ENCODE data around the gene XRCC5.

Gene XRCC5

GRCh38 chr2:216210701-216211540, 101.8 kb downstream of the XRCC5 start:
- Histone ChIP-seq H3K9me3 (ENCODE audit: insufficient read depth, low read depth, low read length) (no peaks in the 10 kb centered on the region), H4K12ac (ENCODE audit: low read depth, low read length) (no peak overlapping the region), H3K27ac (ENCODE audit: low read depth, low read length) (no peak overlapping the region), H2BK120ac (ENCODE audit: insufficient read depth, low read length, poor library complexity) (no peak overlapping the region), H3K4me3 (ENCODE audit: low read depth, low read length) (no peak overlapping the region), H3K36me3 (ENCODE audit: control insufficient read depth in 1 of 2, insufficient read depth in 2 of 2, low read length in 2 of 2) (peaks cover 12 to 22% of the 10 kb centered on the region in 2 experiments), H2AFZ (ENCODE audit: insufficient read depth, low read length, poor library complexity) (no peak overlapping the region), H3K79me2 (ENCODE audit: control insufficient read depth, insufficient read depth, low read length, poor library complexity) (no peaks in the 10 kb centered on the region), H2BK12ac (ENCODE audit: low read length) (no peak overlapping the region), H3K9ac (ENCODE audit: low read length) (no peak overlapping the region), H3K4ac (ENCODE audit: low read depth, low read length) (no peak overlapping the region), H2BK5ac (ENCODE audit: low read depth, low read length, poor library complexity) (no peak overlapping the region), H2AK5ac (ENCODE audit: low read length) (no peak overlapping the region), H3K23ac (ENCODE audit: low read length) (no peak overlapping the region), H3K14ac (ENCODE audit: low read length) (no peak overlapping the region), H4K91ac (ENCODE audit: low read depth, low read length) (no peak overlapping the region), H3K4me1 (ENCODE audit: control insufficient read depth in 1 of 2, insufficient read depth in 2 of 2, low read length in 2 of 2) (peaks cover 5 to 7% of the 10 kb centered on the region in 2 experiments), H3K79me1 (ENCODE audit: low read length) (no peaks in the 10 kb centered on the region), H4K8ac (ENCODE audit: low read depth, low read length) (no peak overlapping the region), H3K27me3 (ENCODE audit: insufficient read depth, low read length) (no peaks in the 10 kb centered on the region), H3K18ac (ENCODE audit: low read length) (no peak overlapping the region), H3K4me2 (ENCODE audit: low read length) (no peak overlapping the region)
- WGBS (ENCODE audit: extremely low coverage, insufficient coverage, insufficient read length), result no CpG with 5 or more reads among the region's 3 CpGs
- peak; percentile 41 to 69 for DNase-seq

- no peak overlapping the region for H2BK12ac ChIP-seq (ENCODE audit: low read length)
- H2BK120ac ChIP-seq (ENCODE audit: insufficient read depth, low read length, poor library complexity), result no peak overlapping the region
- H2BK5ac ChIP-seq (ENCODE audit: low read depth, low read length, poor library complexity), result no peak overlapping the region
- H2AK5ac ChIP-seq (ENCODE audit: low read length), result no peak overlapping the region
- no peaks in the 10 kb centered on the region for H3K27me3 ChIP-seq (ENCODE audit: insufficient read depth, low read length)
- no peak overlapping the region for H3K27ac ChIP-seq (ENCODE audit: low read depth, low read length)
- H4K8ac ChIP-seq (ENCODE audit: low read depth, low read length), result no peak overlapping the region
- no peak overlapping the region for H3K4me2 ChIP-seq (ENCODE audit: low read length)
- H3K4me3 ChIP-seq (ENCODE audit: low read depth, low read length), result no peak overlapping the region
- H3K79me1 ChIP-seq (ENCODE audit: low read length), result no peaks in the 10 kb centered on the region
- no peak overlapping the region for H3K4ac ChIP-seq (ENCODE audit: low read depth, low read length)
- no peak overlapping the region for H4K91ac ChIP-seq (ENCODE audit: low read depth, low read length)
- peaks cover 10 to 14% of the 10 kb centered on the region in 2 experiments for H3K4me1 ChIP-seq (ENCODE audit: control insufficient read depth in 1 of 2, insufficient read depth in 2 of 2, low read length in 2 of 2)
- H3K36me3 ChIP-seq (ENCODE audit: control insufficient read depth in 1 of 2, insufficient read depth in 2 of 2, low read length in 2 of 2), result peaks cover 12 to 15% of the 10 kb centered on the region in 2 experiments
- DNase-seq, result no peak
- no peak overlapping the region for H3K23ac ChIP-seq (ENCODE audit: low read length)
- H3K9me3 ChIP-seq (ENCODE audit: insufficient read depth, low read depth, low read length), result no peaks in the 10 kb centered on the region
- no peak overlapping the region for H2AFZ ChIP-seq (ENCODE audit: insufficient read depth, low read length, poor library complexity)
- H3K18ac ChIP-seq (ENCODE audit: low read length), result no peak overlapping the region
- H3K79me2 ChIP-seq (ENCODE audit: control insufficient read depth, insufficient read depth, low read length, poor library complexity), result no peaks in the 10 kb centered on the region
- H4K12ac ChIP-seq (ENCODE audit: low read depth, low read length), result no peak overlapping the region
- H3K9ac ChIP-seq (ENCODE audit: low read length), result no peak overlapping the region
- no peak overlapping the region for H3K14ac ChIP-seq (ENCODE audit: low read length)
- no CpG with 5 or more reads among the region's 2 CpGs for WGBS (ENCODE audit: extremely low coverage, insufficient coverage, insufficient read length)
Observed at GRCh38 chr2:216211614-216212145, 102.5 kb downstream of the XRCC5 start.

- Histone ChIP-seq H3K23ac (ENCODE audit: low read length) (no peak overlapping the region), H2AFZ (ENCODE audit: insufficient read depth, low read length, poor library complexity) (no peak overlapping the region), H4K8ac (ENCODE audit: low read depth, low read length) (no peak overlapping the region), H3K27me3 (ENCODE audit: insufficient read depth, low read length) (no peaks in the 10 kb centered on the region), H2BK5ac (ENCODE audit: low read depth, low read length, poor library complexity) (no peak overlapping the region), H3K79me1 (ENCODE audit: low read length) (no peaks in the 10 kb centered on the region), H3K27ac (ENCODE audit: low read depth, low read length) (no peak overlapping the region), H3K14ac (ENCODE audit: low read length) (no peak overlapping the region), H3K36me3 (ENCODE audit: control insufficient read depth in 1 of 2, insufficient read depth in 2 of 2, low read length in 2 of 2) (peaks cover 0 to 4% of the 10 kb centered on the region in 2 experiments), H3K4ac (ENCODE audit: low read depth, low read length) (no peak overlapping the region), H3K4me2 (ENCODE audit: low read length) (no peak overlapping the region), H2BK120ac (ENCODE audit: insufficient read depth, low read length, poor library complexity) (no peak overlapping the region), H3K18ac (ENCODE audit: low read length) (no peak overlapping the region), H4K91ac (ENCODE audit: low read depth, low read length) (no peak overlapping the region), H2AK5ac (ENCODE audit: low read length) (no peak overlapping the region), H2BK12ac (ENCODE audit: low read length) (no peak overlapping the region), H3K4me3 (ENCODE audit: low read depth, low read length) (no peak overlapping the region), H3K9ac (ENCODE audit: low read length) (no peak overlapping the region), H4K12ac (ENCODE audit: low read depth, low read length) (no peak overlapping the region), H3K79me2 (ENCODE audit: control insufficient read depth, insufficient read depth, low read length, poor library complexity) (no peaks in the 10 kb centered on the region), H3K4me1 (ENCODE audit: control insufficient read depth in 1 of 2, insufficient read depth in 2 of 2, low read length in 2 of 2) (peaks cover 18 to 31% of the 10 kb centered on the region in 2 experiments), H3K9me3 (ENCODE audit: insufficient read depth, low read depth, low read length) (no peaks in the 10 kb centered on the region)
- no peak for DNase-seq
- no CpG with 5 or more reads among the region's 2 CpGs for WGBS (ENCODE audit: extremely low coverage, insufficient coverage, insufficient read length)
Observed at GRCh38 chr2:216214768-216215167, 105.6 kb downstream of the XRCC5 start.

GRCh38 chr2:216215658-216216390, 106.7 kb downstream of the XRCC5 start:
- H4K91ac ChIP-seq (ENCODE audit: low read depth, low read length), result peak overlapping the region; percentile 55
- peaks cover 0 to 4% of the 10 kb centered on the region in 2 experiments for H3K36me3 ChIP-seq (ENCODE audit: control insufficient read depth in 1 of 2, insufficient read depth in 2 of 2, low read length in 2 of 2)

More at GRCh38 chr2:216215658-216216390, 106.7 kb downstream of the XRCC5 start:
- H2AK5ac ChIP-seq (ENCODE audit: low read length), result peak overlapping the region; percentile 50
- H3K27me3 ChIP-seq (ENCODE audit: insufficient read depth, low read length), result no peaks in the 10 kb centered on the region
- H3K27ac ChIP-seq (ENCODE audit: low read depth, low read length), result peak overlapping the region; percentile 42
- H3K4me1 ChIP-seq (ENCODE audit: control insufficient read depth in 1 of 2, insufficient read depth in 2 of 2, low read length in 2 of 2), result peaks cover 15 to 28% of the 10 kb centered on the region in 2 experiments
- no peak overlapping the region for H3K4me3 ChIP-seq (ENCODE audit: low read depth, low read length)
- no peak overlapping the region for H4K12ac ChIP-seq (ENCODE audit: low read depth, low read length)
- H3K79me2 ChIP-seq (ENCODE audit: control insufficient read depth, insufficient read depth, low read length, poor library complexity), result no peaks in the 10 kb centered on the region
- H3K4ac ChIP-seq (ENCODE audit: low read depth, low read length), result no peak overlapping the region
- peak overlapping the region; percentile 70 for H2BK12ac ChIP-seq (ENCODE audit: low read length)
- H2BK5ac ChIP-seq (ENCODE audit: low read depth, low read length, poor library complexity), result no peak overlapping the region
- H3K23ac ChIP-seq (ENCODE audit: low read length), result no peak overlapping the region
- H3K79me1 ChIP-seq (ENCODE audit: low read length), result no peaks in the 10 kb centered on the region
- peak overlapping the region; percentile 58 for H2BK120ac ChIP-seq (ENCODE audit: insufficient read depth, low read length, poor library complexity)
- no peak overlapping the region for H3K14ac ChIP-seq (ENCODE audit: low read length)
- H3K4me2 ChIP-seq (ENCODE audit: low read length), result no peak overlapping the region
- H3K9ac ChIP-seq (ENCODE audit: low read length), result no peak overlapping the region
- H4K8ac ChIP-seq (ENCODE audit: low read depth, low read length), result peak overlapping the region; percentile 57
- peak overlapping the region; percentile 41 for H3K18ac ChIP-seq (ENCODE audit: low read length)
- no peaks in the 10 kb centered on the region for H3K9me3 ChIP-seq (ENCODE audit: insufficient read depth, low read depth, low read length)
- no peak overlapping the region for H2AFZ ChIP-seq (ENCODE audit: insufficient read depth, low read length, poor library complexity)
- WGBS (ENCODE audit: extremely low coverage, insufficient coverage, insufficient read length), result no CpG with 5 or more reads among the region's 4 CpGs
- DNase-seq, result peak in 1 of 2 donors; percentile 46
